HG03457 (cell line): ENCODE measurements around the gene MCL1.
"Not testable (repeated sequence)": the region's sequence is repeated elsewhere in the genome, so short reads cannot be mapped to it uniquely, and the experiment has no call there.

ENCODE experiments used
- ATAC-seq: cut with Tn5 transposase; IDR thresholded peaks from one replicate; pipeline ENCODE4 v1.9.1; 2021; ENCODE audit warnings: moderate number of reproducible peaks; ENCODE audit not compliant: unreplicated experiment

Gene MCL1

GRCh38 chr1:150603711-150604110 lies 24.3 kb upstream of the MCL1 start:
- ATAC-seq, result no peak

DNA sequence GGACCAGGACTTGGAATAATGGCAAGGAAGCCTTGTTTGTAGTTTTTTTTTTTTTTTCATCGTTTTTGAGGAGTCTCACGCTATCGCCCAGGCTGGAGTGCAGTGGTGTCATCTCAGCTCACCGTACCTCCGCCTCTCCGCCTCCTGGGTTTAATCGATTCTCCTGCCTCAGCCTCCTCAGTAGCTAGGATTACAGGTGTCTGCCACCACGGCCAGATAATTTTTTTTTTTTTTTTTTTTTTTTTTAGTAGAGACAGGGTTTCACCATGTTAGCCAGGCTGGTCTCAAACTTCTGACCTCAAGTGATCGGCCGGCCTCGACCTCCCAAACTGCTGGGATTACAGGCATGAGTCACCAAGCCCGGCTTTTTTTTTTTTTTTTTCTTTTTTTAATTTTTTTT lies 23.0 kb upstream of the MCL1 start:
- ATAC-seq, result not testable (repeated sequence)

DNA sequence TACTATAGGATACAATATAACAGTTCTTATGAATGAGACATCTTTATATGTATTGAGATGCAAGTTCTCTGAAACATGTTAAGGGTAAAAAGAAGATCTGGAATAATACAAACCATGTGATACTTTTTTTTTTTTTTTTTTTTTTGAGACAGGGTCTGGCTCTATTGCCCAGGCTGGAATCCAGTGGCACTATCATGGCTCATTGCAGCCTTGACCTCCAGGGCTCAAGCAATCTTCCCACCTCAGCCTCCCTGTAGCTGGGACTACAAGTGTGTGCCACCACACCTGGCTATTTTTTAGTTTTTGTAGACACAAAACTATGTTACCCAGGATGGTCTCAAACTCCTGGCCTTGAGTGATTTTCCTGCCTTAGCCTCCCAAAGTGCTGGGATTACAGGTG lies 22.1 kb upstream of the MCL1 start:
- no peak for ATAC-seq

DNA sequence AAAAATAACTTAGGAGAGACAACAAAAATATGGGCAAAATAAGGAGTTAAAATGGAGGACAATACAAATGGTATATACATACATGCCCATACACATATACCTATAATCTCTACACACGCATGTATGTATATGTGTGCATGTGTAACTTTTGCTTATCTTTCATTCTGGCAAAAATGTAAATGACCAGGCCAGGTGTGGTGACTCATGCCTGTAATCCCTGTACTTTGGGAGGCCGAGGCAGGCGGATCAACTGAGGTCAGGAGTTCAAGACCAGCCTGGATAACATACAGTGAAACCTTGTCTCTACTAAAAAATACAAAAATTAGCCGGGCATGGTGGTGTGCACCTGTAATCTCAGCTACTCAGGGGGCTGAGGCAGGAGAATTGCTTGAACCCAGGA lies 18.9 kb upstream of the MCL1 start:
- ATAC-seq, result not testable (repeated sequence)

DNA sequence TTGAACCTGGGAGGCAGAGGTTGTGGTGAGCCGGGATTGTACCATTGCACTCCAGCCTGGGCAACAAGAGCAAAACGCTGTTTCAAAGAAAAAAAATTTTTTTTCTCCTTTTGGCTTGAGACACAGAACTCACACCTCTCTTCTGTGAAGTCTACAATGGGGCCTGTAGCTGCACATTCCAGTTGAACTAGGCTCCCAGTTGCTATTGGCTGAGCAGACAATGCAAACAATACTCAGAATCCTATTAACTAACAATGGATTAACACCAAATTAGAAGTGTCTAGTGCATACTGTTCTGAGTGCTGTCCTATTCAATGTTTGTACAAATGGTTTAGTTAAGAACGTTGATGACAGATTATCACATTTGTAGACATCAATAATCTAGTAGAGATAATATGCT lies 17.6 kb upstream of the MCL1 start:
- ATAC-seq, result no peak

DNA sequence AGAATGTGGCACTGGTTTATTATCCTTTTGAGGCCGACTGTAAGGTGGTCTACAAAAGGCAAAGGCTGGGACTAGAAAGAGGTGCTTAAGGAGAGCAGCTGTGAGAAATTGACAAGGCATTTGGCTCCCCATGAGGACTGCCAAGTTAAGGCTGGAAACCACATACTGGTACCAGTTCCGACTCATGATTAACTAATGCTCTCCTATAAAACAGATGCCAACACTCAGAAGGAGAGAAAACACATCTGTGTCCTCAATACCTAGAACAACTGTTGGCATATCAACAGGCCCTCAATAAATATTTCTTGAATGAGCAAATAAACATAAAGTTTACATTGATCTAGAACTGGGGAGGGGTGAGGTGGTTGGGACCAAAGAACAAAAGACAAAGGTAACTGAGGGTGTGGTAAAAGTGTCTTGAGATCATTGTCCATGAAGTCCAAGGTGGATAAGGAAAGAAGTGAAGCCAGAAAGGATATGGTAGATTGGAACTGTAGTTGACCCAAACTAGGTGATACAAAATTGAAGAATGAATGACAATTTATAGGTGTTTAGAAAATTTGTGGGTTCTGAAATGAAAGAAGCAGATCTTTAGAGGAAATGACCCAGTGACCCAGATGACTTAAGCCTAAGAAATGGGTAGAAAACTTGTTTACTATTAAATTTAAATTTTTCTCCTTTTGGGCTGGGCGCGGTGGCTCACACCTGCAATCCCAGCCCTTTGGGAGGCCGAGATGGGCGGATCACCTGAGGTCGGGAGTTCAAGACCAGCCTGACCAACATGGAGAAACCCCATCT lies 16.9 kb upstream of the MCL1 start:
- no peak for ATAC-seq

DNA sequence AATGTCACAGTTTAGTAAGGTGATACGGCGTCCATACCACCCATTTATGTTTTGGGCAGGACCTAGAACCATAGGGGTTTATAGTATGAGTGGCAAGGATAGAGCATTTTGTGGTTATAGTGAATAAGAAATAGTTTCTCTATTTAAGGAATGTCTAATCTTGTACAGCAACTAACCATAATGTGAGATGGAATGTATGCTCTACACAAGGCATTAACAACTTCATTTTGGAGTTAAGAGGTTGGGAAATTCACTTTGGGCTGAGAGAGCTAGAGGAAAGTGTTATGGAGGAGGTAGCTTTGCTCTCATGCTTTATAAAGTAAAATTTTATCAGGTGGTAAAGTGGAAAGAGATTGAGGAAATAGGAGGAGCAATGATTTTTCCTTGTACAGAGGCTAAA lies 3.0 kb upstream of the MCL1 start:
- no peak for ATAC-seq

DNA sequence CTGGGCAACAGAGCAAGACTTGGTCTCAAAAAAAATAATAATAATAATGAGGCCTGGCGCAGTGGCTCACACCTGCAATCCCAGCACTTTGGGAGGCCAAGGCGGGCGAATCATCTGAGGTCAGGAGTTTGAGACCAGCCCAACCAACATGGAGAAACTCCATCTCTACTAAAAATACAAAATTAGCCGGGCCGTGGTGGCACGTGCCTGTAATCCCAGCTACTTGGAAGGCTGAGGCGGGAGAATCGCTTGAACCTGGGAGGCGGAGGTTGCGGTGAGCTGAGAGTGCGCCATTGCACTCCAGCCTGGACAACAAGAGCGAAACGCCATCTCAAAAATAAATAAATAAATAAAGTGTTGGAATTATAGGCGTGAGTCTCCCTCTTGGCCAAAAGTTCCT lies 2.6 kb upstream of the MCL1 start:
- not testable (repeated sequence) for ATAC-seq

- ATAC-seq, result not testable (repeated sequence)
Measured at GRCh38 chr1:150581437-150581836, 2.0 kb upstream of the MCL1 start.

GRCh38 chr1:150580966-150581365 lies 1.6 kb upstream of the MCL1 start:
- not testable (repeated sequence) for ATAC-seq

DNA sequence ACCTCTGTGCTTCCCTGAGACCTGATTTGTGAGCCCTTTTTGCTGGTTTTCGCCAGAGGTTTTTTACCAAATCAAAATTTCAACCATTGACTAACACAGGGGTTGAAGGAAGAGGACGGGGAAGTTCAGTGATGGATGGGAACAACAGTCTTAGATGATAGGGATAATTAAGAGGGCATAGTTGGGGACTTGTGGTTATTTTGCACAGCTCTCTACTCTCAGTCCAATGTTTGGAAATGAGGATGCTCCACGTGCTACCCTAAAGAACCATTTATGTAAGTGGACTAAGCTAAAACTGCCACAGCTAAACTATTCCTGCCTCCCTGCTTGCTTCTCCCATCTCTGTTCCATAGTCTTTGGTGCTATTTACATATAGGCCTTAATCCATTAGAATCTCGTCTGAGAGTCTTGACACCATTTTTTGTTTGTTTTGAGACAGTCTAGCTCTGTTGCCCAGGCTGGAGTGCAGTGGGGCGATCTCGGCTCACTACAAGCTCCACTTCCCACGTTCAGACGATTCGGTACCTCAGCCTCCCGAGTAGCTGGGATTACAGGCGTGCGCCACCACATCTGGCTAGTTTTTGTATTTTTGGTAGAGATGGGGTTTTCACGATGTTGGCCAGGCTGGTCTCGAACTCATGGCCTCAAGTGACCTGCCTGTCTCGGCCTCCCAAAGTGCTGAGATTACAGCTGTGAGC lies 684 bp upstream of the MCL1 start:
- no peak for ATAC-seq

DNA sequence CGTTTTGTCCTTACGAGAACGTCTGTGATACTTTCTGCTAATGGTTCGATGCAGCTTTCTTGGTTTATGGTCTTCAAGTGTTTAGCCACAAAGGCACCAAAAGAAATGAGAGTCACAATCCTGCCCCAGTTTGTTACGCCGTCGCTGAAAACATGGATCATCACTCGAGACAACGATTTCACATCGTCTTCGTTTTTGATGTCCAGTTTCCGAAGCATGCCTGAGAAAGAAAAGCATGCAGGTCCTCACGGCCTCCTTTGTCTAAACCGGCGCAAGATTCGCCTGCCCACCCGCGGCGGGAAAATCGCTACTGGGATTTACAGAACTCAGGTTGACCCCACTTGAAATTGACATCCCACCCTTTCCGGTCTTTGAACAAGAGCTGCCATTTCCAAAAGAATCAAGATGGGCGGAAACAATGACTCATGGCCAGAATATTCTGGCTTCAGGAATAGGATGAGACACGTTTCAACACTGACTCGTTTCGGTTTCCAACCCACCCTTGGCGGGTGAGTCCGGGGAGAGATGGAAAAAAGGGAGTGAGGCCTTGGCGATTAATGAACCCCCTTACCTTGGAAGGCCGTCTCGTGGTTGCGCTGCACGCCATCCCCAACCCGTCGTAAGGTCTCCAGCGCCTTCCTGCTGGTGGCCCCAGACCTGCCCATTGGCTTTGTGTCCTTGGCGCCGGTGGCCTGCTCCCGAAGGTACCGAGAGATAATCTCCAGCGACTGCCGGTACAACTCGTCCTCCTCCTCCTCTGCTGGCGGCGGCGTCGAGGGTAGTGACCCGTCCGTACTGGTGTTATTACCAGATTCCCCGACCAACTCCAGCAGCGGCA lies 919 bp downstream of the MCL1 start:
- ATAC-seq, result no peak

DNA sequence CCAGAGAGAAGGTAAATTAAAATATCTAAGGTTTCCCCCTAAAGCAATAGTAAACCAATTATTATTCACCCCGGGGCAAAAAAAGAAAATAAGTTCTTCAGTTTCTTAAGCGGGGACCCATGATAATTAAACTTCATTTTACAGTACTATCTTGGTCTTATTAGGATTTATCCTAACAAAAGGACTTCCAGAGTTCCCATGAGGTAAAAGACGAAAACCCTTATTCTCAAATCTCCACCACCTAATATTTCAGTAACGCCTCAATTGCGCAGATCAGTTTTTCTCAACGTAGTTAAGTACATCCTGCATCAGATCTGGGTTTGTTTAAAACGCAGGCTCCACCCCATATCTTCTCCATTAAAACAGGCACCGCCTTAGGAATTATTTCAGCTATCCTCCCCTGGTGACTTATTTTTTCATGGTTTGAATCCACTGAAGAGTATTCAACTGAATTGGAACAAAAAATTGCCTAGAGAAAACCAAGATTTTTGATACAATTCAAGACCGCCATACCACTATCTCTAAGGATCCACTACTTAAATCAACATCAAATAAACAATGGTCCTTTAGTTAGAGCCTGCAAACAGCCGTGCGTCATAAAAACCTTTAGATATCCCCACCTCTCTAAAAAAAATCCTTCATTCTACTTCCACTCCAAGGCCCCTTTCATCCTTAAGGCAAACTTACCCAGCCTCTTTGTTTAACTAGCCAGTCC lies 1.7 kb downstream of the MCL1 start:
- ATAC-seq, result no peak

DNA sequence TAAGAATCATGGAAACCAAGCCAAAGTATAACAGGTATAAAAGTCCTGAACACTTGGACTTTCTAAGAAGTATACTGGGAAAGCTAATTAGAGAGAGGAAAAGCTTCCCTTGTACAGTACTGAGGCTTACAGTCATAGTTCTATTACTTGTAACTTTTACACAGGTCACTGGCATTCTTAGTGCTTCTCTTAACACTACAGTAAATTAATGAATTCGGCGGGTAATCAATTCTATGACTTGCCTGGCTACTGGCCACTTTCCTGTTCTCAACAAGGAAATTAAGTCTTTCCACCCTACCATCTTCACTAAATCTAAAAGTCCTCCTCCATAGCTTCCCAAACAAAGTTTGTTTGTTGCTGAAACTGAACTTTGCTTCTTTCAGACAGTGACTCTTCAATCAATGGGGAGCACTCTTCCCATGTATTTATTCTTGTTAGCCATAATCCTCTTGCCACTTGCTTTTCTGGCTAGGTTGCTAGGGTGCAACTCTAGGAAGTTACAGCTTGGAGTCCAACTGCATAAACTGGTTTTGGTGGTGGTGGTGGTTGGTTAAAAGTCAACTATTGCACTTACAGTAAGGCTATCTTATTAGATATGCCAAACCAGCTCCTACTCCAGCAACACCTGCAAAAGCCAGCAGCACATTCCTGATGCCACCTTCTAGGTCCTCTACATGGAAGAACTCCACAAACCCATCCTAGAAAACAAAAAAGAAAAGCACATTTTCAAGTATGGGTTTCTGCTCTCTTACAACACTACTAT lies 2.4 kb downstream of the MCL1 start:
- ATAC-seq, result no peak

GRCh38 chr1:150576367-150576711 lies 3.1 kb downstream of the MCL1 start:
- no peak for ATAC-seq

DNA sequence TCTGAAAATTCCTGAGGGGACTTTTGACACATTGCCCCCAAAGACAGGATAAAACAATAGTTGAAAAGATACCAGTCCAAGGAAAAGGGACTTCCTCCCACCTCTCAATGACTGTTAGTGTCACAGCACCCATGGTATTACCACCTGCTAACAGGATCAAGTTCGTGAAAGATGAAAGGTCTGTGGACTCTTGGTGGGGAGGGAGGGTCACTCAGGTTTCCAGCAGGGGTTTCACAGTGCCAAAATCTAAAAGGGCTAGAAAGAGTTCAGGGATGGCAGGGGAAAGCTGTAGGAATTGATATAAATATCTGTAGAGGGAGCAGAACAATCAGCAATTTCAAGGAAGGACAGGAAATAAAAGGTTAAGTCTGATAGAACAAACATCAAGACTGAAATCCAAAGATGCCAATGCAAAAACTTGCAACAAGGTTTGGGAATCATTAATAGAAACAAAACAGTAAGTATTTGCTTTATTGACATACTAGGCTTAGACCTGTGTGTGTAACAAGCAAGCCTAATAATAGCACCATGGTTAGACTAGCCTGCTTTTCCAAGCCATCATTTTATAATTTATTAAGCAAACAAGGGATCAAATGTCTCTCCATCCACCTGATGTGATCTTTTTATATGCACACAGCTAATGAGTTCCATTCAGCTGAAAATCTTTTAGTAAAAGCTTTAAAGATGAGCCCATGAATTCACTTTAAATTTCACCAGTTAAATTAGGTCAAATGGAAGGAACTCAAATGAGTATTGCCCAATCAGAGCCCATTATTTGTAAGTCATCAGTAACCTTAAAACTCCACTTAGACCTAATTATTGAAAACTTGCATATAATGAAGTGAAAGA lies 3.7 kb downstream of the MCL1 start:
- ATAC-seq, result no peak

DNA sequence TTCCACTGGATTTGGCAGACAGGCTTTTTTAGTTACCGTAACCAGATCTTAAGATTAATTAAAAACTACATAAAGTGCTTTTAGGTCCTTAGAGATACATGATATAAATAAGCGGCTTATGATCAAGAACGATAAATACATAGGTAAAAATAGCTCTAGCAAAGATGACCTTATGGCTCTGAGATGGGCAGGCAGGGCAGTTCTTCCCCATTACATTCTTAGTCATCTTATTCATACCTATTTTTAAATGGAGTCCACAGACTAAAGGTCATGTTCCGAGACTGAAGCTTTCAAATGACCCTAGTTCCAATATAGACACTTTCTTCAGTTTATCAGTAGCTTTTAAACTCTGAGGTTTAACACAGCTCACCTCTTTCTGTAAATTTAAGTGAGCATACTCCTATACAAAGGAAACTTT lies 4.3 kb downstream of the MCL1 start:
- ATAC-seq, result no peak

DNA sequence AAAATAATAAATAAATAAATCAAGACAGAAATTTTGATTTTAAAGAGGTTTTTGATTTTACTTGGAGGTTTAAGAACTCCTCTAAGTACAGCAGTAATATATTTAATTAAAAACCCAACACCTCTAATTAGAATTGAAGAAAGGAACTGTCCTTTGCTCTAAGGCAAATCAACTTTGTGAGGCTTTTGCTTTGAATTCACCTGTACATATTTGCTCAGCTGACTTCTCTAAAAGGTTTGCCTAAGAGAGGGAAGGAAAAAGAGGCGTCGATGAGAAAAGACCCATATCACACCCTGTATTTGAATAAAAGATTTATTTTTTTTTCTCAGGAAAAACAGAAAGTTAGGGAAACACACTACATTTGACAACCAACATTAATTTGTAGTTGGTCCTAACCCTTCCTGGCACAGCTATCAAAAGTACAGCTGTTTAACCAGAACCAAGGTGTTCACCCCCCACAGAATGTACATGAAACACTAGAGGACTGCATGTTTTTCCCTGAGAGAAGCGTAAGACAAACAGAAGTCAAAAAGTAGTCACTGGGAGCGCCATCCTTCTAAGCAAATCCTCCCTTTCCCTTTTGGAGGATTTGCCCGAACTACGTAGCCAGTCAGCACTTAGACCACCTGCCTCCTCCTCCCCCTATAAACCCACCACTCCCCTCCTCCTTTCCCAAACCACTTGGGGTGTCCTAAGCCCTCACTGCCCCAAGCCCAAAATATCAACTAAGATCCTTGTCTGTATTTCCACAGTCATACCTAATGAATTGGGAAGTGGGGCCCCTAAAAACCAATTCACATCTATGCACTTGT lies 4.9 kb downstream of the MCL1 start:
- no peak for ATAC-seq

GRCh38 chr1:150573648-150574071 lies 5.8 kb downstream of the MCL1 start:
- not testable (repeated sequence) for ATAC-seq
